ENCODE data around the gene PUM1.
"Not testable (repeated sequence)": the region's sequence is repeated elsewhere in the genome, so short reads cannot be mapped to it uniquely, and the experiment has no call there.

Gene PUM1

DNA sequence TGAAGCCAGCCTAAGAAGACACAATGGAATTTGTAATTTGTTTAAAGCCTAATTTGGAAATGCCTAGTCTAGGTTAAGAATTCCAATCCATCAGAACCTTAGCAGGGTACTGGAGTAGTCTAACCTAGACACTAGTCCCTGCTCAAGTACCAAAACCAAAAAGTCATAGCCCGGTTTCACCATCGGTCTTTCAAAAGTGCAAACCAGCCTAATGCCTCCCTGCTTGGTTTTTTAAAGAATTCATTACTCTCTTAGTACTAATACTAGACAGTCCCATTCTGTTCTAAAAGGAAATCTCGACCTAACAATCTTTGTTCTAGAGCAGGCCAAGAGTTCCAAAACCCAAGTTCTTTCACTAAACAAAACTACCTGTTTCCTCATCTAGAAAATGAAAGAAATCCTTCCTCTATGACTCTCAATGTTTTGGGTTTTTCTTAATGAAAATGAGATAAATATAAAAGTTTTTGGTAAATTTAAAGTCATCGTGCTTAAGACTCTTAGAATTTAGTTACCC lies 2.6 kb downstream of the PUM1 start:
- no peak for DNase-seq (ENCODE audit: low read depth in 2 of 2)

DNA sequence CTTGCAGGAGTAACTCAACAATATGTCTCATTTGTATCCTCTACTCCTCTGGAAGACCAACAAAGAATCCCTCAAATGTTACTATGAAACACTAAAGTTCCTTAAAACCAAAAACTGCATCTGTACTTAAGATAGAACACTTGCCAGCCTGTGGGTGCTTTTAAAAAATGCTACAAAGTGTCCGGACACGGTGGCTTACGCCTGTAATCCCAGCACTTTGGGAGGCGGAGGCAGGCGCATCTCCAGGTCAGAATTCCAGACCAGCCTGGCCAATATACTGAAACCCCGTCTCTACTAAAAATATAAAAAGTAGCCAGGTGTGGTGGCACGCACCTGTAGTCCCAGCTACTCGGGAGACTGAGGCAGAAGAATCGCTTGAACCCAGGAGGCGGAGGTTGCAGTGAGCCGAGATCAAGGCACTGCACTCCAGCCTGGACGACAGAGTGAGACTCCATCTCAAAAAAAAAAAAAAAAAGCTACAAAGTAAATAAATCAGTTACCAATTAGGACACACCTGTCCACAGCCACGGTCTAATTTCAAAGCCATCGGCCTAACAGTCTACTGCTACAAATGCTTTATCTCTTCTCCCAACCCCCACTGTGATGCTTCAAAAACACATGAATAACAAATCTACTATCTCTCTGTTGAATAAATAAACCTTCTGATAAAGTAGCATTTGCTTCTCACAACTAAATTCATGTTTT lies 3.2 kb downstream of the PUM1 start:
- not testable (repeated sequence) for DNase-seq (ENCODE audit: low read depth in 2 of 2)

DNA sequence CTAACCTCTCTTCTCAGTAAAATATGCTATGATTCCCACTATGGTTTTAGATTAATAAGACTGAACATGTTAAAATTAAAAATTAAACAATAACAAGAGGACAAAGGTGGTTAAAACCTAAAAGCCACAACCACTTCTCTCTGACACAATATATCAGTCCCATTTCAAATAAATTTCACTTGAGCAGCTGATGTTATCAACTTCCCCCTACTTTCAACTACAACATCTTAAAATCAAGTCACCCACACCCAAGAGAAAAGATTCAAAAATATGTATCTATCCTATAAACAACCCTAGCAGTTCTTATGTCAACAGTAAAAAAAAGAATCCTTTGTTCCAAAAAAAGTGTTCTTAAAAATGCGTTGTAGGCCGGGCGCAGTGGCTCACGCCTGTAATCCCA lies 7.5 kb downstream of the PUM1 start:
- DNase-seq (ENCODE audit: low read depth in 2 of 2), result no peak

DNA sequence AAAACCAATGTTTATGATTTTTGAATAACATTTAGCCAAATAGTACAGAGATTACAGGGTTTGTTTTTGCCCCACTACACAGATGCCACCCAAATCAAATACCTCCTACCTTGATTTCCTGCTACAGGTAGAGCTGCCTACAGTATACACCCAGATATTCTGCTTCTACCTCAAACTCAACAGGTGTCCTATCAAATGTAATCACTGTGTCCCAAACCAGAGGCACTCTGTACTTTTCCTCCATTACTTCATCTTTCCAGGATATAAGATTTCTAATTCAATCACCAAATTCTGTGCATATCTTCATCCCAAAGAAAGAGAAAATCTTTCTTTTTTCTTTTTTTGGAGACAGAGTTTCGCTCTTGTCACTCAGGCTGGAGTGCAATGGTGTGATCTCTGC lies 9.6 kb downstream of the PUM1 start:
- no peak for DNase-seq (ENCODE audit: low read depth in 2 of 2)

DNA sequence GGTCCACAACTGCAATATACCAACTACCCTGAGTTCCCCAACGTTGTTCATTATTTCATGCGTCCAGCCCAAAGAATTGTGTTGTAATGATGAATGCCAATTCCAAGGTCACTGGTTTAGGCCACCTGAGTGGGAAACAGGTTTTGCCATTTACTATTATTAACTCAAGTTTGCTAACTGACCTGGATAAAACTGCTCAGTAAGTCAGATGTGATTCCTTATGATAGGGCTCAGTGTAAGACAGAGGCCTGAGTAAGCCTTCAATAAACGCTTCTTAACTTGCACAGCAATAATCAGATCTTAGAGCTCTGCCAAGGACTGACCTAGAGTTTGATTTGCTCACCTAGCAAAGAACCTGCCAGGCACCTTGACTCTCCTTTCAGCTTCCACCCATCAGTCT lies 10.0 kb downstream of the PUM1 start:
- no peak for DNase-seq (ENCODE audit: low read depth in 2 of 2)

DNA sequence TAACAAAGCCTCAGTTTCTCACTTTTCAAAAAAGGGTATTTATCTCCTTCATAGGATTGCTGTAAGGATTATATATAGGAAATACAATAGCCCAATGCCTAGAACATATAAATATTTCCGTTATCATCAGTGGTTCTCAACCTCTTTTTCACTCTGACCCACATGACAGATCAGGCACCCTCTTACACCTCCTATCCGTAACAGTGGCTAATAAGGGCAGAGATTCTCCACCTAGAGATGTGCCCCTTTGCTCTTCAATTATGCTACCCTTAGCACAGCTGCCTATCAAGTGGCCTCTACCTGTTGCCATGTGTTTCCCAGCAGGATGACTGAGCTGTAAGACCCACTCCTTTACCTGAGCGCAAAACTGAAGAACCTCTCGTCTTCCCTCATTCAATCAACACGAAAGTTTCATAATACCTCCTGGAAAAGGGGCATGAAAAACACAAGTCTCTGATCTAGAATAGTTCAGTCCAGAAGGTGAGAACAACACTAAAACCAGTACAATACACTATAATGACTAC lies 10.5 kb downstream of the PUM1 start:
- no peak for DNase-seq (ENCODE audit: low read depth in 2 of 2)

DNA sequence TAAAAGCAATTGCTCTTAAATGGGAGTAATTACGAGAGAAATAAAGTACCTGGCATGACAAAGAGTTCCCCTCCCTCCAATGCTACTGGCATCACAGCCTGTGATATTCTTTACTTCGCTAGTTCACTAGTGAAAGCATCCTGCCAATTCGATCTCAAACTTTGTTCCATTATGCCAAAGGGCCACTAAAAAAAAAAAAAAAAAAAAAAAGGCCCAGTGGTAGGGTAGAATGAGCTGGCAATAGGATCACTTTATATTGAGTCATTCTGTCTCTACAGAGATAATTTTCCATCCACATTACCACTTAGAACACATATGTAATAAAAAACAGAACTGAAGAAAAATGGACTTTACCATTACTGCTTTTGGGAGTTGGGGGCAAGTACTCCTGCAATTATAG lies 11.2 kb downstream of the PUM1 start:
- no peak for DNase-seq (ENCODE audit: low read depth in 2 of 2)

DNA sequence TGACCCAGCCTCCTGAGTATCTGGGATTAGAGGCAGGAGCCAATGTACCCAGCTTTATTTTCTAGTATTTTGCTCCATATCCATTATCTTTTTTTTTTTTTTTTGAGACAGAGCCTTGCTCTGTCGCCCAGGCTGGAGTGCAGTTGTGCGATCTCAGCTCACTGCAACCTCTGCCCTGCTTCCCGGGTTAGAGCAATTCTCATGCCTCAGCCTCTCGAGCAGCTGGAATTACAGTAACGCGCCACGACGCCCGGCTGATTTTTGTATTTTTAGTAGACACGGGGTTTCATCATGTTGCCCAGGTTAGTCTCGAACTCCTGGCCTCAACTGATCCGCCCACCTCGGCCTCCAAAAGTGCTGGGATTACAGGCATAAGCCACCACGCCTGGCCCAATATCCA lies 12.9 kb downstream of the PUM1 start:
- DNase-seq (ENCODE audit: low read depth in 2 of 2), result not testable (repeated sequence)

DNA sequence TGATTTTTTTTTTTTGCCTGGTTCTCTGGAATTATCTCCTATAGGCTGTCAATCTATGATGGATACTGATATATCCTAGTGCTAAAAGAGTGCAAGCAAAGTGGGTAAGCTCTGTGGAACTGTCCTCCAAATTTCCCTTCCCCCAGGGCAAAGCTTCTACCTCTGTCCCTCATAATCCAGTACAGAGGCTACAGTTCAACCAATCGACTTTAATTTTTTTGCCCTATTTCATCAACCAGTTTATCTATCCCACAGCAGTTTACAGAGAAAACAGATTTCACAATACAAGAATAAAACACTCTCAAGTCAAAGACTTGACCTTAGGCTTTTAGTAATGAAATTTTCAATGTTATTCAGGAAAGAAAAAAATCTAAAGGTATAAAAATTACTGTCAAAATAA lies 13.9 kb downstream of the PUM1 start:
- DNase-seq (ENCODE audit: low read depth in 2 of 2), result no peak

DNA sequence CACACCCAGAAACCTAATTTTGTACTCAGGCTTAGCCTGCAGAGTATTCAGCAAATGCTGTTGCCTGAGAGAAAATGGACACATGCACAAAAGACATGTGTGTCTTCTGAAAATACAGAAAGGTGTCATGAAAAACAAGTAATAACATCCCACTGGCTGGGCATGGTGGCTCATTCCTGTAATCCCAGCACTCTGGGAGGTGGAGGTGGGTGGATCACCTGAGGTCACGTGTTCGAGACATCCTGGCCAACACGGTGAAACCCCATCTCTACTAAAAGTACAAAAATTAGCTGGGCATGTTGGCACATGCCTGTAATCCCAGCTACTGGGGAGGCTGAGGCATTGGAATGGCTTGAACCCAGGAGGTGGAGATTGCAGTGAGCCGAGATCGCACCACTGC lies 18.0 kb downstream of the PUM1 start:
- DNase-seq (ENCODE audit: low read depth in 2 of 2), result not testable (repeated sequence)

DNA sequence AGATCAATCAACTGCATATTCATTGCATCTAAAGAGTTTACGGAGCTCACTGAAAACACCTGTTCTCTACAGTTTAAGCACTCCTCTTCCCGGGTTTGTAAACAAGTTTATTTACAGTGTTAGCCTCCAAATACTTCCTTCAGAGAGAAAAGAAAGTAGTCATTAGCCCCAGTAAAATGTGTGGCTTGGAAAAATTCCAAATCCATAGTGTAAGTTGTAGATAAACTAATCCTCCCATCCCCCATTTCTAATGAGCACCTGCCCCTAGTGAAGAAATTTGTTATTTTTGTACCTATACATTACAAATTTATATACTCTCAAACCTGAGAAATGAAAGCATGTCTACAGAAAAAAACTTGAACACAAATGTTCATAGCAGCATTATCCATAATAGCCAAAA lies 21.9 kb downstream of the PUM1 start:
- no peak for DNase-seq (ENCODE audit: low read depth in 2 of 2)

DNA sequence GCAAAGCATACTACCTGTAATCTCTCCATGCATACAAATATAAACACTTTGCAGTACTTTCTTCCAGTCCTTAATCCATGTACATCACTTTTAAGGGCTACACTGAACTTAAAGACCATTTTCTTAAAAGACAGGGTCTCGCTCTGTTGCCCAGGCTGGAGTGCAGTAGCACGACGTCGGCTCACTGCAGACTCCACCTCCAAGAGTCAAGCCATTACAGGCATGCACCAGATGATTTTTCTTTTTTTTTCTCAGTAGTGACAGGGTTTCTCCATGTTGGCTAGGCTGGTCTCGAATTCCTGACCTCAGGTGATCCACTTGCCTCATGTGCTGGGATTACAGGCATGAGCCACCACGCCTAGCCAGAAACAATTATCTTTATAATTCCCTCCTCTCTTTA lies 22.9 kb downstream of the PUM1 start:
- no peak for DNase-seq (ENCODE audit: low read depth in 2 of 2)

DNA sequence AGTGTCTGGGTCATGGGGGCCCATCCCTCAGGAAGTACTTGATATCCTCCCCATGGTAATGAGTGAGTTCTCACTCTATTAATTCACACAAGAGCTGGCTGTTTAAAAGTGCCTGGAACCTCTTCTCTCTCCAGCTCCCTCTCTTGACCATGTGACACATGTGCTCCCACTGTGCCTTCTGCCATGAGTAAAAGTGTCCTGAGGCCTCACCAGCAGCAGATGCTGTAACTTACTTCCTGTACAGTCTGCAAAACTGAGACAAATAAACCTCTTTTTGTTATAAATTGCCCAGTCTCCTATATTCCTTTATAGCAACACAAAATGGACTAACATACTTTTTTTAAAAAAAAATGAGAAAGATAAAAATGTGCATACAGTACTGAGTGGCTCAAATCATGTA lies 24.0 kb downstream of the PUM1 start:
- DNase-seq (ENCODE audit: low read depth in 2 of 2), result no peak

DNA sequence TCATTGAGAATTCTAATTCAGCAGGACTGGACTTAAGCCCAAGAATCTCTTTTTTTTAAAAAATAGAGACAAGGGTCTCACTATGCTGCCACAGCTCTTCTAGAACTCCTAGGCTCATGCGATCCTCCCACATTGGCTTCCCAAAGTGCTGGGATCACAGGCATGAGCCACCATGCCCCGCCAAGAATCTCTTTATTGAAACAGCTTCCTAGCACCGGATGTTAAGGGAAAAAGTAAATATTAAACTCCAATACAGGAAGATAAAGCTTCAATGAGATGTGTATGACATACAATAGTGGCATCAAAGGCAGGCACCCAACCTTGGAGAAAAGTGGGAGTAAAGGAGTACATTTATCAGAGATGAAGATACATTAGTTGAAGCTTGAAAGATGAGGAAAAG lies 25.5 kb downstream of the PUM1 start:
- no peak for DNase-seq (ENCODE audit: low read depth in 2 of 2)

DNA sequence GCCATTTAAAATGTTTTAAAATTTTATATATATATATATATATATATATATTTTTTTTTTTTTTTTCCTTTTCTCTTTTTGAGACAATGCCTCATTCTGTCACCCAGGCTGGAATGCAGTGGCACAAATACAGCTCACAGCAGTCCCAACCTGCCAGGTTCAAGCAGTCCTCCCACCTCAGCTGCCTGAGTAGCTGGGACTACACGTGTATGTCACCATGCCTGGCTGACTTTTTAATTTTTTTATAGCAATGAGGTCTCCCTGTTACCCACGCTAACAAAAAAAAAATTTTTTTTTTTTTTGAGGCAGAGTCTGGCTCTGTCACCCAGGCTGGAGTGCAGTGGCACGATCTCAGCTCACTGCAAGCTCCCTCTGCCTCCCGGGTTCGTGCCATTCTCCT lies 26.6 kb downstream of the PUM1 start:
- not testable (repeated sequence) for DNase-seq (ENCODE audit: low read depth in 2 of 2)

DNA sequence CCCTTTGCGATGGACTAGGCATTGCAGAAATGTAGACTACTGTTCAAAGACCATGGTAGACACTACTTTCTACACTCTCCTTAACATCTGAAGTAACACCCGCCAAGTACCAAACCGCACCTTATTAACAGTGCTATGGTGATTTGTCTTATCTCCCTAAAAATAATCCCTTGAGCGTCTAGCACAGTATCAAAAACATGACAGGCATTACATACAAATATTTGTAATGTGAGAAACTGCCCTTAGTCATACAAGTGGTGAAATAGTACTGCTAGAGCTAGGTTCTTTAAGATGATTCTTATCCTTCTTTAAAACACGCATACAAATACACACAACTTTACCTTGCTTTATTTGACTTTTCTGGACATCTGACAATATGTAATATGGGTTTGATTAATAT lies 27.2 kb downstream of the PUM1 start:
- no peak for DNase-seq (ENCODE audit: low read depth in 2 of 2)

DNA sequence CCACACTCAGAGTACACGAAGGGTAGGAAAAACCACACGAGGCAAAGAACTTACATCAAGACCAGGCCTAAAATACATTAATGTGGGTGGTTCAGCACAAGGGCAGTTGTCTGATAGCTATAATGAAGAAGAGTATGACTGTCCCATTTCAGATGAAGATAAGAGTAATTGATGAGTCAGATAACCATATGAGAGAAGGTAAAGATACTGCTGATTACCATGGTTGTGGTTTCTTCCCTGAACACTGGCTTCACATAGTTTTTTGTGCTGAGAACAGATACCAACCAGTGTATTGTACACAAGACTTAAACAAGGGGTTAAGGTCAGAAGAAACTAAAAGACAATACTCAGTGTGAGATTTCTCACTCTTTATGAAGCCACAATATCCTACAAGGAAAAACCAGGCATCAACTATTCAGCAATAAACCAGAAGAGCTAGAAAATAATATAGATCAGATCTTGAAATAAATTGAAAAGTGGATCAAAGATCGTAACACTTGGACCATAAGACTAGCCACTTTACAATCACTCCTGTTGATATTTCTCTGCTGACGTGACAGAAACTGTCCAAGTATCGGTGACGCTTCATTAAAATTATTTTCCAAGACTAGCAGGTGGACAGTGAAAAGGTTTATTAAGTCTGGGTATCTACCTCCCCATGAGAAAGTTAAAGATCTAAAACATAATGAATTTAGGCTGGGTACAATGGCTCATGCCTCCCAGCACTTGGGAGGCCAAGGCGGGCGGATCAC lies 28.6 kb downstream of the PUM1 start:
- no peak for DNase-seq (ENCODE audit: low read depth in 2 of 2)

DNA sequence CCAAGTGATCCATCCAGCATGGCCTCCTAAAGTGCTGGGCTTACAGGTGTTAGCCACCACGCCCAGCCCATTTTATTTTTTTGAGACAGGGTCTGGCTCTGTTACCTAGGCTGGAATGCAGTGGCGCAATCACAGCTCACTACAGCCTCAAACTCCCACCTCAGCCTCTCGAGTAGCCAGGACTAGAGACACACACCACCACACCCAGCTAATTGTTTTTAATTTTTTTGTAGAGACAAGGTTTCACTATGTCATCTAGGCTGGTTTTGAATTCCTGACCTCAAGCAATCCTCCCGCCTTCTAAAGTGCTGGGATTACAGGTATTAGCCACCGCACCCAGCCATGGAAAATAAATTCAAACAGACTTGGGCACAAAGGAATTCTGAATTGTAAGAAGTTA lies 31.9 kb downstream of the PUM1 start:
- DNase-seq (ENCODE audit: low read depth in 2 of 2), result no peak

DNA sequence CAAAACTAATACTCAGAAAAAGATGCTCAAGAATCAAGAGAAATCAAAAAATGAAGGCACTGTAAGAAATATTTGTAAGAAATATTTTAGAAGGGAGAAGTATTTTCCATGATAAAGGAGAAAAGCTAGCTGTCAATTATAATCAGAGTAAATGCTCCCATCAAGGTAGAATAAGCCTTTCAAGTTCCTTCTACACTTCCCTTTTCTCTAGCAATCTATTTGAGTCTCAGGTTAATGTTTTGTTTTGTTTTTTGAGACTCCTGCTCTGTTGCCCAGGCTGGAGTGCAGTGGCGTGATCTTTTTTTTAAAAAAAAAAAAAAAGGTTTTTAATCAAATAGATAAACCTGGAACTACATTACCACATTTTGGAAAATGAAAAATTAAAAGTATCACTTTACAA lies 33.3 kb downstream of the PUM1 start:
- DNase-seq (ENCODE audit: low read depth in 2 of 2), result no peak

DNA sequence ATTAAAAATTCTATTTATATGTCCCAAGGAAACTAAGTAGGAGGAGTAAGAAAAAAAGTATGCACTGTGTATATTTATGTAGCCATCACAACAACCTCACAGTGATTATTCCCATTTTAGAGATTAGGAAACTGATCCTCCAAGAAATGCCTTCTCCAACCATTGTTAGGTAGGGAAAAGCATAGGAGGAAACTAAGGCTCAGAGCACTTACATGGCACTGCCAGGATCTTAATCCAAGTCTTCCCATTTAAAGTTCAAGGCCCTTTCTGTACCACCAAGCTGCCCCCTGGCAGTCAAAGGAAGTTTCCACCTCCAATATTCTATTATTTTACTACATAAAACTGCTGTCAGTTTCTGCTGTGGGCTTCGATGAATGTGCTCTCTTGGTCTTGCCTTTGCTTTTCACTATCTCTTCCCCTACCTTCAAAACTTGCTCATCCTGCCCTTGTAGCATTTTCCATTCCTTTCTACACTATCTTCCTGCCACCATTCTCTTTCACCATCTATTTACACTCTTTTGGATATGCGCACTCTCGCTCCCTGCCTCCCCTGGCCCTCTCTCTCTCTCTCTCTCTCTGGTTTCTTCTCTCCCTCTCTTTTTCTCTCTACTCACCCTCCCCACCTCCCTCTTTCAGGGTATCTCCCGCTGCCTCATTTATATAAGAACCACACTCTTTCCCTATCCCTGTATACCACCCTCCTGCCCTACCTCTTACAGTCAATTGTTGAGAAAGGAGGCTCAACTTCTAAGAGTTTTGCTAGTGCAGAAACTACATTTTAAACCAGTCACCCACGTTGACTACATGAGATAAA lies 34.0 kb downstream of the PUM1 start:
- no peak for DNase-seq (ENCODE audit: low read depth in 2 of 2)

DNA sequence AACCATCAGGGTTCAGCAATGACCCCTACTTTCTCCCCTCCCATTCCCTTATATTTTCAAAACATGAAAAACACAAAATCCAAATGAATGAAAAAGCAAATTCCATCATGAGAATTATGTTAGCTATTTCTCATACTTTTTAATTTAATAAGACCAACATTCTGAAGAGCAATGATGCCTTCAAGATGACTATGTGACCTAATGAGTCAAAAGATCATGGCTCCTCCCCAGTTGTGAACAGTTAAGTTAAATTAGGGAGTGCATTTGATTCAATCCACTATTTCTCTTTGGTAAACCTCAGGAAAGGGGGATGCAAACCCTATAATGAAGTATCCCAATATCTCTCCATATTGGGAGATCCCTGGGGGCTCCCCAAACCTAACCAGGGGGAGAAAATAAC lies 36.5 kb downstream of the PUM1 start:
- no peak for DNase-seq (ENCODE audit: low read depth in 2 of 2)

Measured in stimulated activated CD8-positive, alpha-beta memory T cell treated with anti-CD3 and anti-CD28 coated beads, Interleukin-7, amount 100 ng/mL, for 4 hours (primary cell).